ENCODE data around the gene WDSUB1.
A peak's percentile ranks its signal among the peaks of the same experiment; 100 is the strongest.

- TF ChIP-seq CTCF (IDR thresholded peaks at IDR 0.05) (no peak), POLR2A (IDR thresholded peaks at IDR 0.05) (peak in 1 of 2 donors; percentile 59)
Measured at GRCh38 chr2:159286709-159287441, 372 bp upstream of the WDSUB1 start.
